IPS DF 6.9 (cell line): ENCODE measurements around the gene EIF1AY.
"Not testable (repeated sequence)": the region's sequence is repeated elsewhere in the genome, so short reads cannot be mapped to it uniquely, and the experiment has no call there.

ENCODE experiments used
- DNase-seq: peaks from one replicate; pipeline ENCODE4 v3.0.0-alpha.2; 2013; ENCODE audit warnings: low read depth, low spot score
- H3K27ac ChIP-seq: one replicate; pipeline ENCODE4 v1.5.1; 2013; ENCODE audit warnings: low read length, control low read depth
- H3K27me3 ChIP-seq: 2 replicates; pipeline ENCODE4 v1.6.1; 2013; ENCODE audit warnings: mild to moderate bottlenecking, low read length; ENCODE audit not compliant: control insufficient read depth, insufficient read depth
- H3K36me3 ChIP-seq: 2 replicates; pipeline ENCODE4 v1.6.1; 2013; ENCODE audit warnings: low read length; ENCODE audit not compliant: control insufficient read depth, insufficient read depth
- H3K4me1 ChIP-seq: 2 replicates; pipeline ENCODE4 v1.6.1; 2013; ENCODE audit warnings: low read length; ENCODE audit not compliant: control insufficient read depth, insufficient read depth
- H3K4me3 ChIP-seq: 2 replicates; pipeline ENCODE4 v1.5.1; 2013; ENCODE audit warnings: mild to moderate bottlenecking, low read length
- H3K9me3 ChIP-seq: 2 replicates; pipeline ENCODE4 v1.6.1; 2013; ENCODE audit warnings: low read length, inconsistent platforms; ENCODE audit not compliant: control insufficient read depth, insufficient read depth
- WGBS: extraction: QIAGEN DNeasy Blood & Tissue Kit; methylation state at CpG from one replicate; pipeline ENCODE4 v1.1.7; 2013; ENCODE audit warnings: mixed read lengths, missing lambda C conversion rate; ENCODE audit not compliant: insufficient read length, insufficient coverage; 5-methylcytosine and 5-hydroxymethylcytosine counted together

EIF1AY gene

GRCh38 chrY:20575531-20576121 is at the start of gene EIF1AY:
TSS of gene EIF1AY (plus strand) at chrY:20575776. CDS start at chrY:20575872, 96 bp downstream.
- Histone ChIP-seq H3K27ac (no peak within 1 kb of the TSS), H3K36me3 (no peaks in the 10 kb centered on the region), H3K4me1 (no peaks in the 10 kb centered on the region), H3K9me3 (no peaks in the 10 kb centered on the region), H3K4me3 (peak within 1 kb of the TSS; percentile 93), H3K27me3 (no peaks in the 10 kb centered on the region)
- WGBS = no CpG with 5 or more reads among the region's 31 CpGs
- DNase-seq = peak; percentile 35

- Histone ChIP-seq H3K36me3 (no peaks in the 10 kb centered on the region), H3K27ac (no peak overlapping the region), H3K9me3 (no peaks in the 10 kb centered on the region), H3K27me3 (no peaks in the 10 kb centered on the region), H3K4me1 (no peaks in the 10 kb centered on the region), H3K4me3 (no peak overlapping the region)
- no peak for DNase-seq
- WGBS = no CpG with 5 or more reads among the region's 6 CpGs
Observed at GRCh38 chrY:20528435-20528834, 47.1 kb upstream of the EIF1AY start.

- no peaks in the 10 kb centered on the region for H3K27me3 ChIP-seq
- WGBS = no CpG with 5 or more reads among the region's 1 CpG
- H3K27ac ChIP-seq = no peak overlapping the region
- no peaks in the 10 kb centered on the region for H3K4me1 ChIP-seq
- no peak overlapping the region for H3K4me3 ChIP-seq
- H3K9me3 ChIP-seq = no peaks in the 10 kb centered on the region
- H3K36me3 ChIP-seq = no peaks in the 10 kb centered on the region
- no peak for DNase-seq
Observed at GRCh38 chrY:20538186-20538585, 37.4 kb upstream of the EIF1AY start.

GRCh38 chrY:20538933-20539332 is 36.6 kb upstream of the EIF1AY start:
- Histone ChIP-seq H3K27me3 (no peaks in the 10 kb centered on the region), H3K36me3 (no peaks in the 10 kb centered on the region), H3K27ac (no peak overlapping the region), H3K9me3 (no peaks in the 10 kb centered on the region), H3K4me3 (no peak overlapping the region), H3K4me1 (no peaks in the 10 kb centered on the region)
- DNase-seq = no peak

- H3K27me3 ChIP-seq = no peaks in the 10 kb centered on the region
- no peak overlapping the region for H3K27ac ChIP-seq
- H3K9me3 ChIP-seq = no peaks in the 10 kb centered on the region
- no peaks in the 10 kb centered on the region for H3K4me1 ChIP-seq
- DNase-seq = no peak
- H3K4me3 ChIP-seq = no peak overlapping the region
- no peaks in the 10 kb centered on the region for H3K36me3 ChIP-seq
- WGBS = no CpG with 5 or more reads among the region's 1 CpG
Observed at GRCh38 chrY:20544451-20544960, 31.1 kb upstream of the EIF1AY start.

GRCh38 chrY:20546071-20546470 is 29.5 kb upstream of the EIF1AY start:
- no peak for DNase-seq
- Histone ChIP-seq H3K36me3 (no peaks in the 10 kb centered on the region), H3K9me3 (no peaks in the 10 kb centered on the region), H3K4me1 (no peaks in the 10 kb centered on the region), H3K27me3 (no peaks in the 10 kb centered on the region), H3K27ac (no peak overlapping the region), H3K4me3 (no peak overlapping the region)
- WGBS = no CpG with 5 or more reads among the region's 2 CpGs

- Histone ChIP-seq H3K27ac (no peak overlapping the region), H3K4me1 (no peaks in the 10 kb centered on the region), H3K27me3 (no peaks in the 10 kb centered on the region), H3K36me3 (no peaks in the 10 kb centered on the region), H3K9me3 (no peaks in the 10 kb centered on the region), H3K4me3 (no peak overlapping the region)
- DNase-seq = no peak
- WGBS = no CpG with 5 or more reads among the region's 1 CpG
Observed at GRCh38 chrY:20549289-20549688, 26.3 kb upstream of the EIF1AY start.

GRCh38 chrY:20551840-20552239 is 23.7 kb upstream of the EIF1AY start:
- Histone ChIP-seq H3K36me3 (no peaks in the 10 kb centered on the region), H3K4me1 (no peaks in the 10 kb centered on the region), H3K4me3 (no peak overlapping the region), H3K27ac (no peak overlapping the region), H3K9me3 (no peaks in the 10 kb centered on the region), H3K27me3 (no peaks in the 10 kb centered on the region)
- DNase-seq = no peak
- no CpG with 5 or more reads among the region's 28 CpGs for WGBS

- not testable (repeated sequence) for DNase-seq, H3K9me3 ChIP-seq, H3K27ac ChIP-seq, H3K4me3 ChIP-seq, H3K4me1 ChIP-seq, H3K27me3 ChIP-seq, H3K36me3 ChIP-seq
- no CpG with 5 or more reads among the region's 10 CpGs for WGBS
Observed at GRCh38 chrY:20552764-20553323, 22.7 kb upstream of the EIF1AY start.

- H3K36me3 ChIP-seq = no peaks in the 10 kb centered on the region
- WGBS = no CpG with 5 or more reads among the region's 2 CpGs
- no peaks in the 10 kb centered on the region for H3K9me3 ChIP-seq
- H3K4me1 ChIP-seq = no peaks in the 10 kb centered on the region
- H3K27ac ChIP-seq = no peak overlapping the region
- no peaks in the 10 kb centered on the region for H3K27me3 ChIP-seq
- H3K4me3 ChIP-seq = no peak overlapping the region
- no peak for DNase-seq
Observed at GRCh38 chrY:20555820-20556219, 19.8 kb upstream of the EIF1AY start.

- H3K9me3 ChIP-seq = no peaks in the 10 kb centered on the region
- no CpG with 5 or more reads among the region's 2 CpGs for WGBS
- H3K4me3 ChIP-seq = no peak overlapping the region
- H3K4me1 ChIP-seq = no peaks in the 10 kb centered on the region
- H3K27ac ChIP-seq = no peak overlapping the region
- no peaks in the 10 kb centered on the region for H3K27me3 ChIP-seq
- DNase-seq = no peak
- no peaks in the 10 kb centered on the region for H3K36me3 ChIP-seq
Observed at GRCh38 chrY:20558677-20559076, 16.9 kb upstream of the EIF1AY start.
